Activated gamma-delta T cell treated with Interleukin-2 at 50 U/mL for 16 hours (primary cell): Measurements from ENCODE around the gene DAPK1.

ENCODE experiments used
- DNase-seq: peaks from one replicate; pipeline ENCODE4 v3.0.0-alpha.2; 2020

The DAPK1 gene

GRCh38 chr9:87673446-87674120, 175.9 kb downstream of the DAPK1 start:
- DNase-seq = no peak

- no peak for DNase-seq
Observed at GRCh38 chr9:87674565-87675299, 177.1 kb downstream of the DAPK1 start.

GRCh38 chr9:87675906-87676515, 178.3 kb downstream of the DAPK1 start:
- no peak for DNase-seq

GRCh38 chr9:87676976-87677775, 179.5 kb downstream of the DAPK1 start:
- no peak for DNase-seq

- DNase-seq = no peak
Observed at GRCh38 chr9:87677776-87678587, 180.3 kb downstream of the DAPK1 start.

- DNase-seq = no peak
Observed at GRCh38 chr9:87678650-87679355, 181.1 kb downstream of the DAPK1 start.

GRCh38 chr9:87681271-87682061, 183.8 kb downstream of the DAPK1 start:
- DNase-seq = no peak

GRCh38 chr9:87682085-87682484, 184.4 kb downstream of the DAPK1 start:
- DNase-seq = no peak

GRCh38 chr9:87682618-87683017, 185.0 kb downstream of the DAPK1 start:
- DNase-seq = no peak

- no peak for DNase-seq
Observed at GRCh38 chr9:87683751-87684626, 186.3 kb downstream of the DAPK1 start.

- no peak for DNase-seq
Observed at GRCh38 chr9:87684627-87685219, 187.1 kb downstream of the DAPK1 start.

- no peak for DNase-seq
Observed at GRCh38 chr9:87685441-87685840, 187.8 kb downstream of the DAPK1 start.

GRCh38 chr9:87685871-87686519, 188.3 kb downstream of the DAPK1 start:
- no peak for DNase-seq

GRCh38 chr9:87686520-87687090, 188.9 kb downstream of the DAPK1 start:
- DNase-seq = no peak

- no peak for DNase-seq
Observed at GRCh38 chr9:87687207-87687606, 189.5 kb downstream of the DAPK1 start.

GRCh38 chr9:87694236-87694755, 196.6 kb downstream of the DAPK1 start:
- DNase-seq = no peak

- no peak for DNase-seq
Observed at GRCh38 chr9:87695523-87695922, 197.9 kb downstream of the DAPK1 start.

GRCh38 chr9:87696641-87697040, 199.0 kb downstream of the DAPK1 start:
- DNase-seq = no peak
